MM.1S (cell line): Measurements from ENCODE around the gene PLD4.
A peak's percentile ranks its signal among the peaks of the same experiment; 100 is the strongest.

ENCODE experiments used
- DNase-seq: peaks from one replicate; pipeline ENCODE4 v3.0.0-alpha.2; 2015
- H2AFZ ChIP-seq: fragments of 300-600 bp; sonication (generic); 2 replicates; pipeline ENCODE4 v1.6.0; 2016; ENCODE audit warnings: antibody characterized with exemption, low read length
- H3F3A ChIP-seq: fragments of 300-600 bp; sonication (generic); 2 replicates; pipeline ENCODE4 v1.6.1; 2016; ENCODE audit warnings: mild to moderate bottlenecking, antibody characterized with exemption, low read length, moderate library complexity, mixed read lengths; ENCODE audit not compliant: insufficient read depth
- H3K27ac ChIP-seq: fragments of 300-600 bp; sonication (generic); 2 replicates; pipeline ENCODE4 v1.5.1; 2016; ENCODE audit warnings: mild to moderate bottlenecking, low read length
- H3K27me3 ChIP-seq: fragments of 300-600 bp; sonication (generic); replicated peaks from 2 replicates; pipeline ENCODE4 v1.6.0; 2016; ENCODE audit warnings: low read length; ENCODE audit not compliant: insufficient read depth
- H3K36me3 ChIP-seq: fragments of 300-600 bp; sonication (generic); replicated peaks from 2 replicates; pipeline ENCODE4 v1.6.1; 2016; ENCODE audit warnings: mild to moderate bottlenecking, low read length, mixed read lengths; ENCODE audit not compliant: insufficient read depth
- H3K4me1 ChIP-seq: fragments of 300-600 bp; sonication (generic); 2 replicates; pipeline ENCODE4 v1.6.1; 2016; ENCODE audit warnings: low read length, mixed read lengths
- H3K4me2 ChIP-seq: fragments of 300-600 bp; sonication (generic); 2 replicates; pipeline ENCODE4 v1.6.0; 2016; ENCODE audit warnings: low read depth, low read length
- H3K4me3 ChIP-seq: fragments of 300-600 bp; sonication (generic); 2 replicates; pipeline ENCODE4 v1.5.1; 2016; ENCODE audit warnings: low read length, mixed read lengths
- H3K79me2 ChIP-seq: fragments of 300-600 bp; sonication (generic); 2 replicates; pipeline ENCODE4 v1.6.1; 2016; ENCODE audit warnings: mixed run types, low read length, mixed read lengths
- H3K9ac ChIP-seq: fragments of 300-600 bp; sonication (generic); 2 replicates; pipeline ENCODE4 v1.6.1; 2016; ENCODE audit warnings: low read length, mixed read lengths
- H3K9me2 ChIP-seq: fragments of 300-600 bp; sonication (generic); replicated peaks from 2 replicates; pipeline ENCODE4 v1.6.1; 2016; ENCODE audit warnings: mild to moderate bottlenecking, low read length, mixed read lengths; ENCODE audit not compliant: insufficient read depth
- H3K9me3 ChIP-seq: fragments of 300-600 bp; sonication (generic); replicated peaks from 2 replicates; pipeline ENCODE4 v1.6.1; 2016; ENCODE audit warnings: mild to moderate bottlenecking, low read length, mixed read lengths; ENCODE audit not compliant: insufficient read depth
- H4K20me1 ChIP-seq: fragments of 300-600 bp; sonication (generic); 2 replicates; pipeline ENCODE4 v1.6.1; 2016; ENCODE audit warnings: mild to moderate bottlenecking, low read length, moderate library complexity, mixed read lengths; ENCODE audit not compliant: insufficient read depth
- CTCF ChIP-seq: fragments of 300-600 bp; sonication (generic); IDR thresholded peaks from 2 replicates; pipeline ENCODE4 v1.5.1; 2016; ENCODE audit warnings: antibody characterized with exemption, low read length, mixed read lengths
- EZH2 ChIP-seq: fragments of 300-600 bp; sonication (generic); optimal IDR thresholded peaks from 2 replicates; pipeline ENCODE3; 2017; ENCODE audit warnings: low read depth, mild to moderate bottlenecking, antibody characterized with exemption, low read length, mixed read lengths
- EZH2phosphoT487 ChIP-seq: fragments of 300-600 bp; sonication (generic); IDR thresholded peaks from 2 replicates; pipeline ENCODE4 v1.6.1; 2018; ENCODE audit warnings: antibody characterized with exemption, low read length

The PLD4 gene

DNA sequence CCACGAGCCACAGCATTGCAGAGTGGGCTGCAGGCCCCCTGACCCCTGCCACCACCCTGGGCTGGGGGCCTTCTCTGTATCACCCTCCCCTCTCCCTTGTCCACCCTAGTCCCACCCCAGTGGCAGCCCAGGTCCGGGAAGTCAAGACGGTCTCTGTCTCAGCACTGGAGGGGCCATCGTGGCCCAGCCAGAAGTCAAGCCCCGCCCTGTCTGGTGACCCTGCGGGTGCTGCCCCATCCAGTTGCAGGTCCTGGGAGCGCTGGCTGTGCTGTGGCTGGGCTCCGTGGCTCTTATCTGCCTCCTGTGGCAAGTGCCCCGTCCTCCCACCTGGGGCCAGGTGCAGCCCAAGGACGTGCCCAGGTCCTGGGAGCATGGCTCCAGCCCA, 2.7 kb downstream of the PLD4 start:
- TF ChIP-seq EZH2phosphoT487 (no peak), CTCF (no peak), EZH2 (no peak)
- Histone ChIP-seq H3K9ac (no peak overlapping the region), H3K4me2 (peak overlapping the region; percentile 86; the same call in 1 of the 2 replicates), H3K27me3 (no peaks in the 10 kb centered on the region), H3K9me2 (no peaks in the 10 kb centered on the region), H3F3A (no peaks in the 10 kb centered on the region), H4K20me1 (no peaks in the 10 kb centered on the region), H3K79me2 (no peaks in the 10 kb centered on the region), H3K9me3 (no peaks in the 10 kb centered on the region), H3K4me3 (no peak overlapping the region), H2AFZ (no peak overlapping the region), H3K36me3 (no peaks in the 10 kb centered on the region), H3K4me1 (peaks cover 19% of the 10 kb centered on the region), H3K27ac (no peak overlapping the region)
- no peak for DNase-seq

DNA sequence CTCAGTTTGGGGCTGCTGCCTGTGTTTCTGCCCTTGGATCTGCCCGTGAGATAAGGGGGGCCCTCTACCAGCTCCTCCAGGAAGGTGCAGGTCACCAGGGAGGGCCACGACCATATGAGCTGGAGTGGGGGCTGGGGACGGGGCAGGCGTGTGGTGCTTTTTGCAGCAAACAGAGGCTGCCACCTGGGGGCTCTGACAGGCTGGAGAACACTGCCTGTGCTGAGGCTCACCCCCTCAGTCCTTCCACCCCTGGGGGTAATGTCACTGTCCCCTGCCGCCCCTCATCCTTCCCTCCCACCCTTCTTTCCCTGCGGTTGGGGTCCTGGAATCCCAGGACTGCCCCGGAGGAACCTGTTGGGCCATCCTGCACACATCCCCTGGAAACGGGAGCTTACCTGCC, 3.2 kb downstream of the PLD4 start:
- Histone ChIP-seq H3K4me3 (no peak overlapping the region), H3K4me2 (no peak overlapping the region), H3K27me3 (no peaks in the 10 kb centered on the region), H3K79me2 (no peaks in the 10 kb centered on the region), H3K9me2 (no peaks in the 10 kb centered on the region), H3K36me3 (no peaks in the 10 kb centered on the region), H3K27ac (no peak overlapping the region), H3K4me1 (peaks cover 19% of the 10 kb centered on the region), H2AFZ (no peak overlapping the region), H3F3A (no peaks in the 10 kb centered on the region), H3K9me3 (no peaks in the 10 kb centered on the region), H3K9ac (no peak overlapping the region), H4K20me1 (no peaks in the 10 kb centered on the region)
- DNase-seq: no peak
- TF ChIP-seq CTCF (no peak), EZH2phosphoT487 (no peak), EZH2 (no peak)

GRCh38 chr14:104928391-104929133, 3.9 kb downstream of the PLD4 start:
- Histone ChIP-seq H3K9me2 (no peaks in the 10 kb centered on the region), H3K36me3 (no peaks in the 10 kb centered on the region), H3K79me2 (no peaks in the 10 kb centered on the region), H3F3A (no peaks in the 10 kb centered on the region), H3K4me1 (peaks cover 19% of the 10 kb centered on the region), H4K20me1 (no peaks in the 10 kb centered on the region), H2AFZ (no peak overlapping the region), H3K9me3 (no peaks in the 10 kb centered on the region), H3K27me3 (no peaks in the 10 kb centered on the region), H3K4me2 (no peak overlapping the region), H3K9ac (no peak overlapping the region), H3K27ac (no peak overlapping the region), H3K4me3 (no peak overlapping the region)
- DNase-seq: no peak
- TF ChIP-seq EZH2: no peak
- no peak for TF ChIP-seq CTCF
- TF ChIP-seq EZH2phosphoT487: no peak
